KMS-11 (cell line): ENCODE data around the gene ADD1.

Experiments
- H2AFZ ChIP-seq: fragments of 200-600 bp; sonication (generic); 2 replicates; pipeline ENCODE4 v1.6.1; 2016; ENCODE audit warnings: antibody characterized with exemption, mixed run types, low read depth
- H3K27ac ChIP-seq: fragments of 200-600 bp; sonication (generic); 2 replicates; pipeline ENCODE4 v1.6.1; 2016; ENCODE audit warnings: mild to moderate bottlenecking, mixed run types
- H3K27me3 ChIP-seq: fragments of 200-600 bp; sonication (generic); 2 replicates; pipeline ENCODE4 v1.6.1; 2017; ENCODE audit warnings: mild to moderate bottlenecking, low read depth, mixed run types, moderate library complexity; ENCODE audit not compliant: insufficient read depth
- H3K36me3 ChIP-seq: fragments of 200-600 bp; sonication (generic); 2 replicates; pipeline ENCODE4 v1.6.1; 2017; ENCODE audit warnings: mild to moderate bottlenecking, mixed run types; ENCODE audit not compliant: insufficient read depth
- H3K4me1 ChIP-seq: fragments of 200-600 bp; sonication (generic); 2 replicates; pipeline ENCODE4 v1.6.1; 2016; ENCODE audit warnings: mild to moderate bottlenecking, low read depth, mixed run types; ENCODE audit not compliant: poor library complexity, severe bottlenecking
- H3K4me2 ChIP-seq: fragments of 200-600 bp; sonication (generic); 2 replicates; pipeline ENCODE4 v1.7.0; 2016; ENCODE audit warnings: mild to moderate bottlenecking, mixed run types
- H3K4me3 ChIP-seq: fragments of 200-600 bp; sonication (generic); IDR thresholded peaks from 2 replicates; pipeline ENCODE4 v1.6.1; 2017; ENCODE audit warnings: low read depth, low read length, mixed read lengths; ENCODE audit not compliant: insufficient read depth
- H3K79me2 ChIP-seq: fragments of 200-600 bp; sonication (generic); 2 replicates; pipeline ENCODE4 v1.6.1; 2016; ENCODE audit warnings: low read depth, mixed run types; ENCODE audit not compliant: insufficient read depth
- H3K9ac ChIP-seq: fragments of 200-600 bp; sonication (generic); 2 replicates; pipeline ENCODE4 v1.6.1; 2016; ENCODE audit warnings: mild to moderate bottlenecking, mixed run types
- H4K20me1 ChIP-seq: fragments of 200-600 bp; sonication (generic); 2 replicates; pipeline ENCODE4 v1.6.1; 2016; ENCODE audit warnings: mild to moderate bottlenecking, mixed run types; ENCODE audit not compliant: insufficient read depth
- CTCF ChIP-seq: fragments of 200-600 bp; sonication (generic); conservative IDR thresholded peaks from 2 replicates; pipeline ENCODE4 v1.6.1; 2017; ENCODE audit warnings: low read depth, mild to moderate bottlenecking, antibody characterized with exemption, low read length, moderate library complexity, mixed read lengths

Gene ADD1

GRCh38 chr4:2818351-2818939, 25.2 kb upstream of the ADD1 start:
- Histone ChIP-seq H3K27ac (no peak overlapping the region), H3K9ac (no peak overlapping the region), H4K20me1 (no peaks in the 10 kb centered on the region), H3K36me3 (no peaks in the 10 kb centered on the region), H3K79me2 (peaks cover 3% of the 10 kb centered on the region; the same call in 1 of the 2 replicates), H3K4me3 (no peak overlapping the region), H3K27me3 (no peaks in the 10 kb centered on the region), H3K4me2 (no peak overlapping the region), H3K4me1 (no peaks in the 10 kb centered on the region), H2AFZ (no peak overlapping the region)
- TF ChIP-seq CTCF, result no peak

GRCh38 chr4:2819244-2820215, 24.1 kb upstream of the ADD1 start:
- Histone ChIP-seq H4K20me1 (no peaks in the 10 kb centered on the region), H3K4me1 (no peaks in the 10 kb centered on the region)

GRCh38 chr4:2820216-2820982, 23.2 kb upstream of the ADD1 start:
- no peaks in the 10 kb centered on the region for H3K4me1 ChIP-seq
- no peak overlapping the region for H3K4me3 ChIP-seq
- no peak overlapping the region for H3K27ac ChIP-seq
- H3K36me3 ChIP-seq, result no peaks in the 10 kb centered on the region
- no peak overlapping the region for H2AFZ ChIP-seq
- H3K27me3 ChIP-seq, result no peaks in the 10 kb centered on the region
- H3K9ac ChIP-seq, result no peak overlapping the region
- no peak overlapping the region for H3K4me2 ChIP-seq
- no peak for TF ChIP-seq CTCF
- no peaks in the 10 kb centered on the region for H3K79me2 ChIP-seq
- H4K20me1 ChIP-seq, result no peaks in the 10 kb centered on the region

More at GRCh38 chr4:2819244-2820215, 24.1 kb upstream of the ADD1 start:
- no peak overlapping the region for H3K27ac ChIP-seq
- TF ChIP-seq CTCF, result no peak
- no peaks in the 10 kb centered on the region for H3K27me3 ChIP-seq
- H3K36me3 ChIP-seq, result no peaks in the 10 kb centered on the region
- H3K4me2 ChIP-seq, result no peak overlapping the region
- H2AFZ ChIP-seq, result no peak overlapping the region
- no peak overlapping the region for H3K9ac ChIP-seq
- H3K79me2 ChIP-seq, result no peaks in the 10 kb centered on the region
- H3K4me3 ChIP-seq, result no peak overlapping the region

GRCh38 chr4:2822461-2823300, 21.0 kb upstream of the ADD1 start:
- H3K4me2 ChIP-seq, result no peak overlapping the region
- H3K27ac ChIP-seq, result no peak overlapping the region
- no peak for TF ChIP-seq CTCF
- no peaks in the 10 kb centered on the region for H3K79me2 ChIP-seq
- no peak overlapping the region for H3K9ac ChIP-seq
- H2AFZ ChIP-seq, result no peak overlapping the region
- H3K4me3 ChIP-seq, result no peak overlapping the region
- H4K20me1 ChIP-seq, result no peaks in the 10 kb centered on the region
- no peaks in the 10 kb centered on the region for H3K27me3 ChIP-seq
- H3K36me3 ChIP-seq, result no peaks in the 10 kb centered on the region
- no peaks in the 10 kb centered on the region for H3K4me1 ChIP-seq
